ENCODE results near the gene CBS.

DNA sequence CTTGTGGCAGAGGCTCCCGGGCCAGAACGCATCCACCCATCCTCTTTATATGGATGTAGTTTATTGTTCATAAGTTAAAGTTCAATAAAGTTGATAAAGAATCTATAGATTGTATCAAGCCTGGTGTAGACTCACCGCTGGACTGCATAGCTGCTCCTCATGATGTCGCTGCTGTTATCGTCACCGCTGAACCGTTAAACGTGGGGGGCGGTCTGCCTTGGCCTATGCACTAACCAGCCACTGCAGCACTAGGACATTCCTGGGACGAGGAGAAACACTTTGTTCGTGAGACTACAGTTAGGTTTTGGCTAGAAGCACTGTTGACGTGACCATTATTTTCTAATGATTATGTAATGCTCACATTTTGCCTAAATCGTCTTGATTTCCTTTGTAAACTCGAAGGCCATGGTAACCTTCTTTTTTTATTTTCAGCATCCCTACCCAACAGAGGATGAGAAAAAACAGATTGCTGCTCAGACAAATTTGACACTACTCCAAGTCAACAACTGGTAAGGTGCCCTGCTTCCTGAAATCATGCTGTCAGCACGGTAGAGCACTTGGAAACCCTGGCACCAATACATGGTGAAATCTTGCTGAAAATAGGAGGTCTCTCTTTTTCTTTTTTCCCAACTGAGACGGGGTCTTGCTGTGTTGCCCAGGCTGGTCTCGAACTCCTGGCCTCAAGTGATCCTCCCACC, 51.0 kb downstream of the CBS start:
- no peak for TF ChIP-seq EP300 (IDR thresholded peaks at IDR 0.05)
- TF ChIP-seq, protein P1, sequence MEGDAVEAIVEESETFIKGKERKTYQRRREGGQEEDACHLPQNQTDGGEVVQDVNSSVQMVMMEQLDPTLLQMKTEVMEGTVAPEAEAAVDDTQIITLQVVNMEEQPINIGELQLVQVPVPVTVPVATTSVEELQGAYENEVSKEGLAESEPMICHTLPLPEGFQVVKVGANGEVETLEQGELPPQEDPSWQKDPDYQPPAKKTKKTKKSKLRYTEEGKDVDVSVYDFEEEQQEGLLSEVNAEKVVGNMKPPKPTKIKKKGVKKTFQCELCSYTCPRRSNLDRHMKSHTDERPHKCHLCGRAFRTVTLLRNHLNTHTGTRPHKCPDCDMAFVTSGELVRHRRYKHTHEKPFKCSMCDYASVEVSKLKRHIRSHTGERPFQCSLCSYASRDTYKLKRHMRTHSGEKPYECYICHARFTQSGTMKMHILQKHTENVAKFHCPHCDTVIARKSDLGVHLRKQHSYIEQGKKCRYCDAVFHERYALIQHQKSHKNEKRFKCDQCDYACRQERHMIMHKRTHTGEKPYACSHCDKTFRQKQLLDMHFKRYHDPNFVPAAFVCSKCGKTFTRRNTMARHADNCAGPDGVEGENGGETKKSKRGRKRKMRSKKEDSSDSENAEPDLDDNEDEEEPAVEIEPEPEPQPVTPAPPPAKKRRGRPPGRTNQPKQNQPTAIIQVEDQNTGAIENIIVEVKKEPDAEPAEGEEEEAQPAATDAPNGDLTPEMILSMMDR (IDR thresholded peaks at IDR 0.05), result no peak
- TF ChIP-seq POLR2A (IDR thresholded peaks at IDR 0.05), result no peak

All from gastroesophageal sphincter (tissue), 3 donors.